Measurements from ENCODE around the gene NTM.

Gene NTM

DNA sequence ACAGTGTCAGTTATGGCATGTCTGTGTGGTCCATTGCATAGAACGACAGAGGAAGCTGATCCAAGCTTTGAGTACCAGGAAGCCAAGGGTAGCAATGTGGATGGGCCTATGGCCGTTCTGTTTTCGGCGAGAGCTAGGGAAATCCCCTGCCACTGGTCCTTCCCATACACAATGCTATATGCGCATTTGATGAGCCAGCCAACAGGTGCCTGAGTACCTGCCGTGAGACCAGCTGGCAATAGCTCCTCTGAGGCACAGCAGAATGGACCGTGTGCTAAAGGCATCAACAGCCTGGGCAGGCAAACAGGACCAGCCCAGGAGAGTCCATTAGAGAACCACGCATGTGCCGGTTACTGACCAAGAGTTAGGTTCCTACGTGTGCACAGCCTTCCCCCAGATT lies 753.0 kb downstream of the NTM start:
- H3K4me3 ChIP-seq (ENCODE audit: low read depth, low read length): no peak overlapping the region
- H3K9me3 ChIP-seq (ENCODE audit: control insufficient read depth, insufficient read depth, low read depth, low read length): no peaks in the 10 kb centered on the region
- no peak for TF ChIP-seq ZNF658 (tag by site-specific recombination; IDR thresholded peaks at IDR 0.05)
- TF ChIP-seq ZNF211 (tag by site-specific recombination; IDR thresholded peaks at IDR 0.05; ENCODE audit: low read depth): no peak
- no peak for TF ChIP-seq ZNF654 (tag by site-specific recombination; IDR thresholded peaks at IDR 0.05; ENCODE audit: low read depth)
- no peak overlapping the region for H3K27ac ChIP-seq (ENCODE audit: extremely low read depth, low read depth, low read length)
- H3K36me3 ChIP-seq (ENCODE audit: control insufficient read depth in 2 of 2, insufficient read depth in 1 of 2, low read length in 2 of 2): no peaks in the 10 kb centered on the region
- H3K4me1 ChIP-seq (ENCODE audit: control insufficient read depth, insufficient read depth, low read length): 0 out of 2 replicates have a peak, but pooled peaks cover 3% of the 10 kb centered on the region
- CTCF ChIA-PET: interaction anchor here (0.6 to 2.4 kb wide), 3 partner anchors 9 to 425 kb away, joined by 3 to 12 read pairs (median 3); no protein-coding TSS in a partner anchor
- POLR2A ChIA-PET: no interaction called here

- H3K27ac ChIP-seq (ENCODE audit: extremely low read depth, low read depth, low read length): no peak overlapping the region
- 0 out of 2 replicates have a peak, but pooled peaks cover 3% of the 10 kb centered on the region for H3K4me1 ChIP-seq (ENCODE audit: control insufficient read depth, insufficient read depth, low read length)
- no peaks in the 10 kb centered on the region for H3K9me3 ChIP-seq (ENCODE audit: control insufficient read depth, insufficient read depth, low read depth, low read length)
- POLR2A ChIA-PET: no interaction called here
- CTCF ChIA-PET: interaction anchor here (0.8 to 2.4 kb wide), 2 partner anchors 10 kb away, joined by 3 to 12 read pairs; no protein-coding TSS in a partner anchor
- TF ChIP-seq ZNF202 (tag by site-specific recombination; IDR thresholded peaks at IDR 0.05; ENCODE audit: borderline replicate concordance) (no peak), ZIC2 (tag by site-specific recombination; IDR thresholded peaks at IDR 0.05) (no peak), GFI1B (tag by site-specific recombination; IDR thresholded peaks at IDR 0.05) (no peak), ZBTB20 (tag by site-specific recombination; IDR thresholded peaks at IDR 0.05) (no peak), ZNF623 (tag by site-specific recombination; IDR thresholded peaks at IDR 0.05) (no peak), FEZF1 (tag by site-specific recombination; IDR thresholded peaks at IDR 0.05) (no peak), ZNF621 (tag by site-specific recombination; IDR thresholded peaks at IDR 0.05) (no peak)
- TF ChIP-seq, protein P1, sequence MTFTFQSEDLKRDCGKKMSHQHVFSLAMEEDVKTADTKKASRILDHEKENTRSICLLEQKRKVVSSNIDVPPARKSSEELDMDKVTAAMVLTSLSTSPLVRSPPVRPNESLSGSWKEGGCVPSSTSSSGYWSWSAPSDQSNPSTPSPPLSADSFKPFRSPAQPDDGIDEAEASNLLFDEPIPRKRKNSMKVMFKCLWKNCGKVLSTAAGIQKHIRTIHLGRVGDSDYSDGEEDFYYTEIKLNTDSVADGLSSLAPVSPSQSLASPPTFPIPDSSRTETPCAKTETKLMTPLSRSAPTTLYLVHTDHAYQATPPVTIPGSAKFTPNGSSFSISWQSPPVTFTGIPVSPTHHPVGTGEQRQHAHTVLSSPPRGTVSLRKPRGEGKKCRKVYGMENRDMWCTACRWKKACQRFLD (tag by site-specific recombination; IDR thresholded peaks at IDR 0.05): no peak
- TF ChIP-seq, protein P2, sequence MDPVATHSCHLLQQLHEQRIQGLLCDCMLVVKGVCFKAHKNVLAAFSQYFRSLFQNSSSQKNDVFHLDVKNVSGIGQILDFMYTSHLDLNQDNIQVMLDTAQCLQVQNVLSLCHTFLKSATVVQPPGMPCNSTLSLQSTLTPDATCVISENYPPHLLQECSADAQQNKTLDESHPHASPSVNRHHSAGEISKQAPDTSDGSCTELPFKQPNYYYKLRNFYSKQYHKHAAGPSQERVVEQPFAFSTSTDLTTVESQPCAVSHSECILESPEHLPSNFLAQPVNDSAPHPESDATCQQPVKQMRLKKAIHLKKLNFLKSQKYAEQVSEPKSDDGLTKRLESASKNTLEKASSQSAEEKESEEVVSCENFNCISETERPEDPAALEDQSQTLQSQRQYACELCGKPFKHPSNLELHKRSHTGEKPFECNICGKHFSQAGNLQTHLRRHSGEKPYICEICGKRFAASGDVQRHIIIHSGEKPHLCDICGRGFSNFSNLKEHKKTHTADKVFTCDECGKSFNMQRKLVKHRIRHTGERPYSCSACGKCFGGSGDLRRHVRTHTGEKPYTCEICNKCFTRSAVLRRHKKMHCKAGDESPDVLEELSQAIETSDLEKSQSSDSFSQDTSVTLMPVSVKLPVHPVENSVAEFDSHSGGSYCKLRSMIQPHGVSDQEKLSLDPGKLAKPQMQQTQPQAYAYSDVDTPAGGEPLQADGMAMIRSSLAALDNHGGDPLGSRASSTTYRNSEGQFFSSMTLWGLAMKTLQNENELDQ (tag by site-specific recombination; IDR thresholded peaks at IDR 0.05; ENCODE audit: low read depth): no peak
- H3K4me3 ChIP-seq (ENCODE audit: low read depth, low read length): no peak overlapping the region
- no peaks in the 10 kb centered on the region for H3K36me3 ChIP-seq (ENCODE audit: control insufficient read depth in 2 of 2, insufficient read depth in 1 of 2, low read length in 2 of 2)
These were observed 753.7 kb downstream of the NTM start for GRCh38 chr11:132123854-132124835.

DNA sequence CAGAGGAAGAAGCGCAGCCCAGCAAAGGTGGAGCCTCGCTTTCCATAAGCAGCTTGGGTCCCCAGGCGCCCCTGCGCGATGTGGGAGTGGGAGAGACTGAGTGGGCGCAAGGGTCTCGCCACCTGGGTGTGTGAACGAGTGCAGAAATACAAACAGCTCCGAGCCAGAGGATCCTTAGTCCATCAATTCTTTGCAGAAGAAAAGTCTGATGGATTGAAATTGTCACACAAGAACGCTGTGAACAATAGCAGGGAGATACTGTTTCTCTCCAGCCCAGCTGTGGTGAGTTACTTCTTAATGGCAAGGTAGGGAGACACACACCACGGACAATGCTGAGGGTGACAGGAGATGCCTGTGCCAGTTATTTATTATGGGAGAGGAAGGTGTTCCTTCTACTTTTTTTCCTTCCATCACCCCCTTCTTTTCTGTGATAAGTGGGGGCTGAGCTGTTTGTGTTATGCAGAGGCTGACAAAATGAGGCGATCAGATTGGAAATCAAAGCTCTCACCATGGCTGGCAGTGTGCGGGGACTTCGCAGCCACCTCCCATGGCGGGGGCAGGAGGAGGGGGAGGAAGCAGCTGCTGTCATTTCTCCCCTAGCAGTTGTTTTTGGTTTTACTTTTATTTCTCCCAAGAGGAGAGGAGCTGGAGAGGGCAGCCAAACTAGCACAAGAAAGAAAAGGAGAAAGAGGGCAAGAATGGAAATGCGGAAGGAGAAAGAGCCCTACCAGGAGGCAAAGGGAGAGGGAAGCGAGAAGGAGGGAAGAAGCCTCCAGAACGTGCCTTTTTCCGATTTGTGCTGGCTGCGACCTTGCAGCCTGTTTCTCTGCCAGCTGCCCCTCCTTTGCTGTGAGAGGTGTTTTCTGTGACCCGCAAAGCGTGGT lies 755.8 kb downstream of the NTM start:
- Histone ChIP-seq H3K4me3 (ENCODE audit: low read depth, low read length) (no peak overlapping the region), H3K4me1 (ENCODE audit: control insufficient read depth, insufficient read depth, low read length) (0 out of 2 replicates have a peak, but pooled peaks cover 3% of the 10 kb centered on the region), H3K27ac (ENCODE audit: extremely low read depth, low read depth, low read length) (no peak overlapping the region), H3K9me3 (ENCODE audit: control insufficient read depth, insufficient read depth, low read depth, low read length) (no peaks in the 10 kb centered on the region), H3K36me3 (ENCODE audit: control insufficient read depth in 2 of 2, insufficient read depth in 1 of 2, low read length in 2 of 2) (no peaks in the 10 kb centered on the region)
- POLR2A ChIA-PET: no interaction called here
- CTCF ChIA-PET: interaction anchor here (0.5 to 2.2 kb wide), 11 partner anchors 13 to 794 kb away, joined by 3 to 14 read pairs (median 3); no protein-coding TSS in a partner anchor
- TF ChIP-seq, protein P3, sequence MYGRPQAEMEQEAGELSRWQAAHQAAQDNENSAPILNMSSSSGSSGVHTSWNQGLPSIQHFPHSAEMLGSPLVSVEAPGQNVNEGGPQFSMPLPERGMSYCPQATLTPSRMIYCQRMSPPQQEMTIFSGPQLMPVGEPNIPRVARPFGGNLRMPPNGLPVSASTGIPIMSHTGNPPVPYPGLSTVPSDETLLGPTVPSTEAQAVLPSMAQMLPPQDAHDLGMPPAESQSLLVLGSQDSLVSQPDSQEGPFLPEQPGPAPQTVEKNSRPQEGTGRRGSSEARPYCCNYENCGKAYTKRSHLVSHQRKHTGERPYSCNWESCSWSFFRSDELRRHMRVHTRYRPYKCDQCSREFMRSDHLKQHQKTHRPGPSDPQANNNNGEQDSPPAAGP (tag by site-specific recombination; IDR thresholded peaks at IDR 0.05): no peak
- no peak for TF ChIP-seq REPIN1 (tag by site-specific recombination; IDR thresholded peaks at IDR 0.05; ENCODE audit: low read depth)
- TF ChIP-seq ZNF747 (tag by site-specific recombination; IDR thresholded peaks at IDR 0.05): no peak
- TF ChIP-seq ZNF169 (tag by site-specific recombination; IDR thresholded peaks at IDR 0.05): no peak
- TF ChIP-seq ZNF350 (tag by site-specific recombination; IDR thresholded peaks at IDR 0.05): no peak
- TF ChIP-seq ZNF473 (tag by site-specific recombination; IDR thresholded peaks at IDR 0.05): no peak
- no peak for TF ChIP-seq CTCF (tag by site-specific recombination; IDR thresholded peaks at IDR 0.05)

Measured in HEK293 (cell line).